HepG2 (cell line): ENCODE results near the gene THBS1. TPM values are rescaled to one million over a fixed set of nuclear protein-coding genes. Genes with fewer than 3 reads are reported as not detected.
A peak's percentile ranks its signal among the peaks of the same experiment; 100 is the strongest.

Source experiments
- ATAC-seq: fragments of 200-7000 bp; cut with Tn5 transposase; 3 replicates; pipeline ENCODE4 v1.9.1; 2020; ENCODE audit warnings: mild to moderate bottlenecking, moderate library complexity
- BruUV-seq: library from RNA; stranded (reverse); fragments of 400-500 nt; replicated peaks from 2 replicates; lab custom pipeline; 2021; lab: Mats Ljungman, UMichigan
- CTCF ChIA-PET: fragments of 300-600 bp; formaldehyde crosslinking; extraction: SDS; loops from one replicate; lab custom pipeline; 2021; ENCODE audit warnings: low total read pairs, inconsistent platforms, low intra/inter-chr PET ratio; lab: Yijun Ruan, JAX
- POLR2A ChIA-PET: fragments of 350-600 bp; sonication (Branson Sonifier 250); formaldehyde crosslinking; loops from one replicate; lab custom pipeline; 2020; ENCODE audit warnings: antibody characterized with exemption, inconsistent platforms; lab: Yijun Ruan, JAX
- DNase-seq: peaks from one replicate; pipeline ENCODE4 v3.0.0-alpha.2; 2015; ENCODE audit warnings: low spot score
- FAIRE-seq: peaks from 3 replicates; lab custom pipeline; 2011; peaks lifted over from hg19 to GRCh38; lab: Jason Lieb, UNC
- H2AFZ ChIP-seq: one replicate; pipeline ENCODE4 v1.6.1; 2011; ENCODE audit warnings: low read length, inconsistent platforms
- H3K27ac ChIP-seq: fragments of 300-600 bp; 3 replicates; pipeline ENCODE4 v1.8.0; 2011; ENCODE audit warnings: mixed run types, mild to moderate bottlenecking, mixed read lengths, low read length, inconsistent platforms; ENCODE audit not compliant: insufficient read depth; ENCODE audit errors: extremely low read length
- H3K27me3 ChIP-seq, 2 experiments: fragments of 200-600 bp in 1 of 2; 2 replicates in 1 of 2; 3 replicates in 1 of 2; pipeline versions ENCODE4 v1.6.0 to v1.8.0; 2011; ENCODE audit warnings: low read length in 2 of 2, mild to moderate bottlenecking in 2 of 2, moderate library complexity in 2 of 2, inconsistent platforms in 1 of 2; ENCODE audit not compliant: insufficient read depth in 2 of 2, control insufficient read depth in 1 of 2
- H3K36me3 ChIP-seq, 2 experiments: fragments of 200-600 bp in 1 of 2; replicated peaks in 1 of 2; 2 replicates in 1 of 2; 3 replicates in 1 of 2; pipeline versions ENCODE4 v1.5.1 to v1.8.0; 2011; ENCODE audit warnings: low read length in 2 of 2, inconsistent platforms in 1 of 2; ENCODE audit not compliant: insufficient read depth in 2 of 2, control insufficient read depth in 1 of 2
- H3K4me1 ChIP-seq: 2 replicates; pipeline ENCODE4 v1.5.1; 2012; ENCODE audit warnings: low read length, inconsistent platforms; ENCODE audit not compliant: insufficient read depth
- H3K4me2 ChIP-seq: 2 replicates; pipeline ENCODE4 v1.6.0; 2011; ENCODE audit warnings: low read depth, low read length, inconsistent platforms
- H3K4me3 ChIP-seq, 3 experiments: fragments of 200-600 bp in 1 of 3; sonication (generic), shearing (Covaris generic) in 1 of 3; replicated peaks in 1 of 3; 2 replicates each; pipeline ENCODE4 v1.5.1; 2011 to 2016; ENCODE audit warnings: low read length in 3 of 3, inconsistent platforms in 2 of 3, low read depth in 2 of 3, mild to moderate bottlenecking in 2 of 3, control low read depth in 1 of 3, mixed read lengths in 1 of 3; ENCODE audit not compliant: insufficient read depth in 1 of 3
- H3K79me2 ChIP-seq: one replicate; pipeline ENCODE4 v1.6.1; 2011; ENCODE audit warnings: low read length, inconsistent platforms; ENCODE audit not compliant: insufficient read depth
- H3K9ac ChIP-seq: 2 replicates; pipeline ENCODE4 v1.6.0; 2011; ENCODE audit warnings: mild to moderate bottlenecking, low read depth, low read length, inconsistent platforms; ENCODE audit not compliant: insufficient read depth
- H3K9me3 ChIP-seq: 2 replicates; pipeline ENCODE4 v1.5.1; 2012; ENCODE audit warnings: mild to moderate bottlenecking, low read length
- H4K20me1 ChIP-seq: 2 replicates; pipeline ENCODE4 v1.6.0; 2011; ENCODE audit warnings: inconsistent platforms, mild to moderate bottlenecking, low read length, moderate library complexity; ENCODE audit not compliant: insufficient read depth
- GLI4 ChIP-seq: sonication (generic); formaldehyde crosslinking; IDR thresholded peaks from 2 replicates; pipeline ENCODE4 v1.5.1; 2020; ENCODE audit warnings: missing genetic modification reagents, mild to moderate bottlenecking, moderate library complexity, borderline replicate concordance
- HMGXB4 ChIP-seq, 2 experiments: sonication (generic) in 1 of 2; formaldehyde crosslinking in 1 of 2; IDR thresholded peaks; 2 replicates each; pipeline versions ENCODE4 v1.4.0 to v1.6.1; 2018 to 2020; ENCODE audit warnings: missing genetic modification reagents in 2 of 2, borderline replicate concordance in 1 of 2, low read depth in 1 of 2, mild to moderate bottlenecking in 1 of 2, missing biosample characterization in 1 of 2
- HNF4A ChIP-seq: sonication (generic); formaldehyde crosslinking; IDR thresholded peaks from 2 replicates; pipeline ENCODE4 v1.4.0; 2020; ENCODE audit warnings: missing genetic modification reagents
- JUNB ChIP-seq: sonication (generic); formaldehyde crosslinking; IDR thresholded peaks from 2 replicates; pipeline ENCODE4 v1.8.0; 2022; ENCODE audit warnings: missing genetic modification reagents, mild to moderate bottlenecking, borderline replicate concordance
- KDM4B ChIP-seq: sonication (generic); formaldehyde crosslinking; IDR thresholded peaks from 2 replicates; pipeline ENCODE4 v1.4.0; 2020; ENCODE audit warnings: missing genetic modification reagents
- LBX2 ChIP-seq: sonication (generic); formaldehyde crosslinking; IDR thresholded peaks from 2 replicates; pipeline ENCODE4 v1.5.0; 2020; ENCODE audit warnings: missing genetic modification reagents, mild to moderate bottlenecking, borderline replicate concordance
- SIN3B ChIP-seq: fragments of 150-350 bp; IDR thresholded peaks from 2 replicates; pipeline ENCODE4 v1.6.1; 2014; ENCODE audit warnings: low read length
- SPEN ChIP-seq: sonication (generic); formaldehyde crosslinking; IDR thresholded peaks from 2 replicates; pipeline ENCODE4 v1.5.1; 2020; ENCODE audit warnings: low read depth, mild to moderate bottlenecking, missing genetic modification reagents
- TRIM22 ChIP-seq: fragments of 450-650 bp; IDR thresholded peaks from 2 replicates; pipeline ENCODE4 v1.6.1; 2017
- ZBTB42 ChIP-seq: sonication (generic); formaldehyde crosslinking; IDR thresholded peaks from 2 replicates; pipeline ENCODE4 v1.5.0; 2020; ENCODE audit warnings: mild to moderate bottlenecking, missing genetic modification reagents
- ZBTB44 ChIP-seq: sonication (generic); formaldehyde crosslinking; IDR thresholded peaks from 2 replicates; pipeline ENCODE4 v1.4.0; 2020; ENCODE audit warnings: missing genetic modification reagents
- ZNF572 ChIP-seq: sonication (generic); formaldehyde crosslinking; IDR thresholded peaks from 2 replicates; pipeline ENCODE4 v1.5.1; 2020; ENCODE audit warnings: mild to moderate bottlenecking, missing genetic modification reagents
- ZNF607 ChIP-seq: sonication (generic); formaldehyde crosslinking; IDR thresholded peaks from 2 replicates; pipeline ENCODE4 v1.5.1; 2020; ENCODE audit warnings: missing genetic modification reagents, mild to moderate bottlenecking, borderline replicate concordance
- ZNF670 ChIP-seq: sonication (generic); formaldehyde crosslinking; IDR thresholded peaks from 2 replicates; pipeline ENCODE4 v1.8.0; 2022; ENCODE audit warnings: mild to moderate bottlenecking, missing genetic modification reagents, borderline replicate concordance
- WGBS: methylation state at CpG from one replicate; pipeline ENCODE4 v1.1.6; 2017; ENCODE audit warnings: low lambda C conversion rate; 5-methylcytosine and 5-hydroxymethylcytosine counted together
- in situ Hi-C: cut with HindIII; loops from 2 replicates; pipeline ENCODE4 v1.10.0; 2017; ENCODE audit warnings: low pct_unique_long_range_greater_than_20kb; ENCODE audit not compliant: extremely low pct_ligation_motif_present
- intact Hi-C: fragments of 100-400 bp; cut with micrococcal nuclease; formaldehyde crosslinking; loops from one replicate; pipeline ENCODE4 v1.10.0; 2022; ENCODE audit not compliant: unreplicated experiment
- polyA plus RNA-seq, 8 experiments: library from polyadenylated mRNA; depleted of rRNA in 3 of 8; stranded (reverse) in 7 of 8; unstranded in 1 of 8; fragments of >200 nt; fragmentation: Illumina TruSeq in 4 of 8; extraction: Trizol in 4 of 8; gene quantifications; 2 replicates each; pipeline versions ENCODE4 v1.2.1 to v1.2.3, GENCODE V29; 2011 to 2016; ENCODE audit warnings: low read depth in 4 of 8, missing spikeins in 1 of 8, mixed read lengths in 1 of 8; ENCODE audit not compliant: insufficient read depth in 1 of 8
- total RNA-seq, 5 experiments: library from RNA; depleted of rRNA; stranded (reverse); fragments of >200 nt; fragmentation: Illumina TruSeq; extraction: Trizol; gene quantifications; 2 replicates each; pipeline ENCODE4 v1.2.3, GENCODE V29; 2016; ENCODE audit warnings: low read depth in 1 of 5

THBS1 gene
- total and polyA plus RNA-seq, 2 of the 13 experiments (the other 11 are each of a cell fraction or from before 2014, with no cell fraction given), result 54.7 to 67.1 TPM

- Histone ChIP-seq H3K27ac (no peak overlapping the region), H3K9me3 (no peaks in the 10 kb centered on the region), H4K20me1 (no peaks in the 10 kb centered on the region), H3K4me2 (no peak overlapping the region), H2AFZ (no peak overlapping the region), H3K79me2 (no peaks in the 10 kb centered on the region), H3K27me3 (0 out of 5 replicates have a peak, but pooled peaks cover 0 to 3% of the 10 kb centered on the region in 2 experiments), H3K4me3 (no peak overlapping the region), H3K4me1 (no peaks in the 10 kb centered on the region), H3K36me3 (no peaks in the 10 kb centered on the region), H3K9ac (no peak overlapping the region)
- in situ Hi-C loops (no loop called here), intact Hi-C loops (no loop called here)
- FAIRE-seq, result no peak
- WGBS, result 56% methylated on average over 2 of the region's 2 CpGs
- POLR2A ChIA-PET, result no interaction called here
- no peak for DNase-seq
- CTCF ChIA-PET, result no interaction called here
- BruUV-seq, result no TSS peak
- TF ChIP-seq SIN3B, result no peak
- TF ChIP-seq ZNF607 (CRISPR knock-in tag), result no peak
- TF ChIP-seq ZNF572, result no peak
- no peak for TF ChIP-seq GLI4 (CRISPR knock-in tag)
- ATAC-seq, result no peak
Observed at GRCh38 chr15:39565851-39566250, 15.0 kb upstream of the THBS1 start.

GRCh38 chr15:39573287-39573686, 7.6 kb upstream of the THBS1 start:
- H3K4me3 ChIP-seq, result no peak overlapping the region
- H3K79me2 ChIP-seq, result no peaks in the 10 kb centered on the region
- H3K9me3 ChIP-seq, result no peaks in the 10 kb centered on the region
- no peak overlapping the region for H3K9ac ChIP-seq
- ATAC-seq, result no peak
- BruUV-seq, result no TSS peak
- H2AFZ ChIP-seq, result no peak overlapping the region
- peaks cover 11% of the 10 kb centered on the region for H3K4me1 ChIP-seq
- WGBS, result 35% methylated on average over 2 of the region's 2 CpGs
- H3K27ac ChIP-seq, result no peak overlapping the region
- no peaks in the 10 kb centered on the region for H3K36me3 ChIP-seq
- POLR2A ChIA-PET, result no interaction called here
- no peak for FAIRE-seq
- in situ Hi-C loops, result no loop called here
- 0 out of 5 replicates have a peak, but pooled peaks cover 0 to 2% of the 10 kb centered on the region in 2 experiments for H3K27me3 ChIP-seq
- no peak overlapping the region for H3K4me2 ChIP-seq
- intact Hi-C loops, result no loop called here
- CTCF ChIA-PET, result no interaction called here
- H4K20me1 ChIP-seq, result no peaks in the 10 kb centered on the region
- no peak for DNase-seq
- TF ChIP-seq LBX2 (CRISPR knock-in tag) (no peak), KDM4B (no peak), ZBTB42 (CRISPR knock-in tag) (no peak), HMGXB4 (CRISPR knock-in tag; IDR thresholded peaks at IDR 0.05; ENCODE audit: borderline replicate concordance in 1 of 2, low read depth in 1 of 2) (no peak), HNF4A (peak; percentile 21; the same call in 1 of the 2 replicates), TRIM22 (no peak), JUNB (0 out of 2 replicates have a peak, but pooled peaks have one; percentile 25), ZBTB44 (CRISPR knock-in tag) (no peak), ZNF670 (no peak), SPEN (CRISPR knock-in tag) (no peak)
